ENCODE measurements around the gene EDEM1. TPM values are rescaled to one million over a fixed set of nuclear protein-coding genes. Genes with fewer than 3 reads are reported as not detected.
A peak's percentile ranks its signal among the peaks of the same experiment; 100 is the strongest.

The EDEM1 gene
- total and polyA plus RNA-seq, 8 donors, result 6.0 to 37.9 (median 28.0) TPM

DNA sequence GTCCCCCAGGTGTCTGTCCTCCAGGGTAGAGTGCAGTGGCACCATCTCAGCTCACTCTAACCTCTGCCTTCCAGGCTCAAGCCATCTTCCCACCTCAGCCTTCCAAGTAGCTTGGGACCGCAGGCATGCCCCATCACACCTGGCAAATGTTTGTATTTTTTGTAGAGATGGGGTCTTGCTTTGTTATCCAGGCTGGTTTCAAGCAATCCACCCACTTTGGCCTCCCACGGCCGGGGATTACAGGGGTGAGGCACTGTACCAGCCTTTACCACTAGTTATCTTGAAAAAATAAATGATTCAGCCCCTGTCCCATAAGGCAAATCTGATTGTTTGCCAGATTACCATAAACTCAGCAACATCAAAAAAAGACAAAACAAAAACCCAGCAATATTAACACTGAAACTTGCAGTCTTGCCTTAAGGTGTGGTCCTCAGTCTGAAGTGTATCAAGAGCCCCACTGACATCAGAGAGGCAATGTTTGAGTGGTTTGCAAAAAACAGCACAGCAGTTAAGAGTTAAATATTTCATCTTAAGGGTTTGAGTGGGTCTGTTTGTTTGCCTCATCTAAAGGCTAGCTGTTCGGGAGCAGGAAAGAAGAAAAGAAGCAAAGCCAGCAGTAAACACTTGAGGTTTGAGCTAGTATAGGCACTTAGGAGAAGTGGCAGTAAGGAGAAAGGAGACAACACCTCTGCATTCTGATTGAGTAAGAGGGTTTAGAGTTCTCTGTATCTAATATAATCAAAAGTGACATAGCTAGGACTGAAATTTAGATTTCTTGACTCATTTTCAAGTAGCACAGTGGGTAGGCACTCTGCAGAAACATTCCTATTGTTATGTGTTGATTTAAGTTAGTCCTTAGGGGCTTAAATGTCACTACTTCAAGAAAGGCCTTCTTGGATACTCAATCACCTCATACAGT, 26.3 kb upstream of the EDEM1 start:
- Histone ChIP-seq H3K9me3 (no peaks in the 10 kb centered on the region), H3K4me1 (peaks cover 3 to 15% (median 12%) of the 10 kb centered on the region in 3 donors), H3K27ac (no peak overlapping the region), H3K36me3 (no peaks in the 10 kb centered on the region), H3K27me3 (no peaks in the 10 kb centered on the region), H3K4me3 (no peak overlapping the region)
- ATAC-seq (peak in 1 of 4 donors; percentile 22), DNase-seq (no peak), FAIRE-seq (no peak)
- 72% methylated on average over 4 of the region's 4 CpGs for WGBS, 2 donors
- intact Hi-C loops (cut with DNase I), result no loop called here
- TF ChIP-seq, protein P1, sequence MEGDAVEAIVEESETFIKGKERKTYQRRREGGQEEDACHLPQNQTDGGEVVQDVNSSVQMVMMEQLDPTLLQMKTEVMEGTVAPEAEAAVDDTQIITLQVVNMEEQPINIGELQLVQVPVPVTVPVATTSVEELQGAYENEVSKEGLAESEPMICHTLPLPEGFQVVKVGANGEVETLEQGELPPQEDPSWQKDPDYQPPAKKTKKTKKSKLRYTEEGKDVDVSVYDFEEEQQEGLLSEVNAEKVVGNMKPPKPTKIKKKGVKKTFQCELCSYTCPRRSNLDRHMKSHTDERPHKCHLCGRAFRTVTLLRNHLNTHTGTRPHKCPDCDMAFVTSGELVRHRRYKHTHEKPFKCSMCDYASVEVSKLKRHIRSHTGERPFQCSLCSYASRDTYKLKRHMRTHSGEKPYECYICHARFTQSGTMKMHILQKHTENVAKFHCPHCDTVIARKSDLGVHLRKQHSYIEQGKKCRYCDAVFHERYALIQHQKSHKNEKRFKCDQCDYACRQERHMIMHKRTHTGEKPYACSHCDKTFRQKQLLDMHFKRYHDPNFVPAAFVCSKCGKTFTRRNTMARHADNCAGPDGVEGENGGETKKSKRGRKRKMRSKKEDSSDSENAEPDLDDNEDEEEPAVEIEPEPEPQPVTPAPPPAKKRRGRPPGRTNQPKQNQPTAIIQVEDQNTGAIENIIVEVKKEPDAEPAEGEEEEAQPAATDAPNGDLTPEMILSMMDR (IDR thresholded peaks at IDR 0.05), result no peak

DNA sequence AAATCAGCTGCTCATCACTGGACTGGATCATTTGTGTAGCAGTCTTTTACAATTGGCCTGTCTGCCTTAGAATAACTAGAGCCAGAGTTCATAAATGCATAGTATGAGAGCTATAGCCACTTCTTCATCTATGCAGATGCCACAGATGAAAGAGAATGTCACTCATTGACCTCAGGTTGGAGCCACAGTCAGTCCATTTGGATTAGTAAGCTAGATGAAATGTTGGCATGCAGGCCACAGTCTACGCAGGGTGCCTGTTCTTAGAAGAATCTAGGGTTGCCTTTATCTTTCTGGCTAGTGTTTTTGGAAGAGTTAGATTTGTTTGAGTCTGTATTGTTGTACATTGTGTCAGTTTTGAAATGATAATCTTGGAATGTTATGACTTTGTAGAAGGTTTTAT, 25.4 kb upstream of the EDEM1 start:
- DNase-seq (no peak), ATAC-seq (peak in 2 of 4 donors; percentile 48 to 53), FAIRE-seq (no peak)
- Histone ChIP-seq H3K4me1 (peaks cover 3 to 15% (median 12%) of the 10 kb centered on the region in 3 donors), H3K4me3 (no peak overlapping the region), H3K27ac (no peak overlapping the region), H3K27me3 (no peaks in the 10 kb centered on the region), H3K9me3 (no peaks in the 10 kb centered on the region), H3K36me3 (no peaks in the 10 kb centered on the region)
- WGBS, 2 donors, result 44% methylated on average over 1 of the region's 1 CpG
- intact Hi-C loops (cut with DNase I), result no loop called here
- TF ChIP-seq, protein P1 (IDR thresholded peaks at IDR 0.05), result no peak

DNA sequence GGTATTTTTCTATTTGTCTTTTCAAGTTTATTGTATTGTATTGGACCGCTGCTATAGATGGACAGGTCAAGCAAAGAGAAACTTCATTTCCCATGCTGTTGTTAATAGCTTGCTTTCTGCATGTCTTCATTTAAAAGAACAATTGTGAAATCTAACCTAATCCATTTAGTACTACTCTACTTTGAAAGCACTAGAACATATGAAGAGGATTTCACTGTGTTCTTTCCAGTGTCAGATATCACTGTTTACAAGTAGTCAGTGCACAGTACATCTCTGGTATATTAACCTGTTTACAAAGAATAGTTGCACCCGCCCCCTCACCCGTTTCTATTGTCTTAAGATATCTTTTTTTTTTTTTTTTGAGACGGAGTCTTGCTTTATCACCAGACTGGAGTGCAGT, 21.8 kb upstream of the EDEM1 start:
- H3K4me1 ChIP-seq, result peaks cover 0 to 17% (median 14%) of the 10 kb centered on the region in 3 donors
- DNase-seq, result no peak
- WGBS, 2 donors, result 68 to 72% methylated on average over 4 of the region's 4 CpGs
- H3K9me3 ChIP-seq, result no peaks in the 10 kb centered on the region
- H3K27me3 ChIP-seq, result no peaks in the 10 kb centered on the region
- H3K27ac ChIP-seq, result no peak overlapping the region
- TF ChIP-seq, protein P1 (IDR thresholded peaks at IDR 0.05), result no peak
- H3K4me3 ChIP-seq, result no peak overlapping the region
- no peak for ATAC-seq
- no peak for FAIRE-seq
- H3K36me3 ChIP-seq, result peaks cover 0 to under 1% (median 0%) of the 10 kb centered on the region in 3 donors
- intact Hi-C loops (cut with DNase I), result no loop called here

DNA sequence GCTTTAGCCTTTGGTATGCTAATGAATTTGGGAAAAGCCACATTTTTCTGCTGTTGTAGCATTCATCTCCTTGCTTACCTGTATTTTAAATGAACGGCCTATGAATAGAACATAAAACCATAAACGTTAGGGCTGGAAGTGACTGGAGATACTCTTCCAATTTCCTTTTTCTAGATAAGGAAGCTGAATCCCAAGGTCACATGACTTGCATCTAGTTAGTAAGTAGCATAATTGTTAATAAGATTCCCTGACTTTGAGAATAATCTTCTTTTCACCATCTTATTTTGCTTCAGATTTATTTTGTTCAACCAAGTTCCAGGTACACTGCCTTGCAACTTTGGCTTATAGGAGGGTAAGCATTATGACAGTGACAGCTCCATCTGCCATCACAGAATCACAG, 20.7 kb upstream of the EDEM1 start:
- H3K4me1 ChIP-seq, result peaks cover 0 to 14% (median 11%) of the 10 kb centered on the region in 3 donors
- intact Hi-C loops (cut with DNase I), result no loop called here
- no peak for FAIRE-seq

More for the DNA sequence above, 20.7 kb upstream of the EDEM1 start:
- DNase-seq (no peak), ATAC-seq (no peak)
- Histone ChIP-seq H3K27me3 (no peaks in the 10 kb centered on the region), H3K36me3 (peaks cover 0 to 12% (median 0%) of the 10 kb centered on the region in 3 donors), H3K4me3 (no peak overlapping the region), H3K9me3 (no peaks in the 10 kb centered on the region), H3K27ac (no peak overlapping the region)
- 57 to 62% methylated on average over 2 of the region's 2 CpGs for WGBS, 2 donors
- TF ChIP-seq, protein P1 (IDR thresholded peaks at IDR 0.05), result no peak

Measured in pancreas (tissue), 10 donors.